Activated T-helper 1 cell treated with Interleukin-2 at 50 U/mL for 16 hours (primary cell): ENCODE data around the gene MRPS5.
A peak's percentile ranks its signal among the peaks of the same experiment; 100 is the strongest.

Experiments used
- DNase-seq: peaks from one replicate; pipeline ENCODE4 v3.0.0-alpha.2; 2020; ENCODE audit warnings: low read depth

MRPS5 gene

DNA sequence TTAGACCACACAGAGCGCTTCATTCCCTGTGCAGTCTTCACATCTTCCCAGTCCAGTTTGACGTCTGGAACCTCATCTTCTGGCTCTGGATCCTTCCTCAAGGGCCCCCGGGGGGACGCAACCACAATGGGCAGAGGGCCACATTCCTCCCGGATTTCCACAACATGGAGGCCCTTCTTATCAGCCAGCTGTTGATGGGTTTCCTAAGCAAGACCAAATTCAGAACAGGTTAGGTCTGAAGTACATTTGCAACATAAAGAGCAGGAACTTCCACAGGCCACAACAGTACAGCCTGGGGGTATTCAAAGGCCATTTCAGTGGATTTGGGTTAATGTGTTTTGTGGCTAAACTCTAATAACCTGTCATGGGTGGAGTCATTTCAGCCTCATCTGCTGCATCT, 34.2 kb downstream of the MRPS5 start:
- DNase-seq: no peak

- no peak for DNase-seq
Measured at GRCh38 chr2:95086017-95086416, 35.6 kb downstream of the MRPS5 start.

- DNase-seq: no peak
Measured at GRCh38 chr2:95082477-95082876, 39.1 kb downstream of the MRPS5 start.

DNA sequence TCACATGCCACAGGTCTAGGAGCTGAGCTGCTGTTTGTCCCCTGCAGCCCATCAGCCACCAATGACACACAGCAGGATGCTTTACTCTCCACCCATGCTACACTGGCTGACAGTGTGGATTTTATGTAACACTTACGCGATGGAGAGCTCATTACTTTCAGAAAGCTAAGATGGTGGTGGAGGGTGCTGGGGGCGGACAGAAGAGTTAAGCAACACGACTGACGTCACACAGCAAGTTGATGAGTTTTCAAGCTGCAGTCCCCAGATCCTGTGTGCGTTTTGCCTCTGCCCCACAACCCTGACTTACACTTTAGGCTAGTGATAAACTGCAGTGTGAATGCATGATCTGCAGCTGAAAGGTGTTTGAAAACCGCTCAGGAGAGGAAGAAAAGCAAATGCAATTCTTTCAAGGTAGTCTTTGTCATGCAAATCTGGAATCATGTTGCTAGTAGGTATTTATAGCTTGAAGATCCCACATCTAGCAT, 42.4 kb downstream of the MRPS5 start:
- no peak for DNase-seq

GRCh38 chr2:95077861-95078603, 43.6 kb downstream of the MRPS5 start:
- no peak for DNase-seq

DNA sequence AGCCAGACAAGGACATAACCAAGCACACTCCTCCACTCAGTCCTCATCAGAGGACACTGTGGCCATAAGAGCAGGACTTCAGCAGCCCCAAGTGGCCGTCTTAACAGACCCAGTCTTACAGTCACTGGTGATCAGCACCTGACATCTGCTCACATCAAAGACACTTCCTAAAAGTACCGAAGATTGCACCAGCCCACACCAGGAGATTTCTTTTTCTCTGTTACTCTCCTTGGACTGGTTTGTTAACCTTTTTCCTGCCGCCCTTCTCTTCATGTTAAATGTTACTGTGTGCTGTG, 44.1 kb downstream of the MRPS5 start:
- no peak for DNase-seq

GRCh38 chr2:95076705-95077529, 44.7 kb downstream of the MRPS5 start:
- DNase-seq: peak; percentile 87

GRCh38 chr2:95075440-95076132, 46.0 kb downstream of the MRPS5 start:
- no peak for DNase-seq

DNA sequence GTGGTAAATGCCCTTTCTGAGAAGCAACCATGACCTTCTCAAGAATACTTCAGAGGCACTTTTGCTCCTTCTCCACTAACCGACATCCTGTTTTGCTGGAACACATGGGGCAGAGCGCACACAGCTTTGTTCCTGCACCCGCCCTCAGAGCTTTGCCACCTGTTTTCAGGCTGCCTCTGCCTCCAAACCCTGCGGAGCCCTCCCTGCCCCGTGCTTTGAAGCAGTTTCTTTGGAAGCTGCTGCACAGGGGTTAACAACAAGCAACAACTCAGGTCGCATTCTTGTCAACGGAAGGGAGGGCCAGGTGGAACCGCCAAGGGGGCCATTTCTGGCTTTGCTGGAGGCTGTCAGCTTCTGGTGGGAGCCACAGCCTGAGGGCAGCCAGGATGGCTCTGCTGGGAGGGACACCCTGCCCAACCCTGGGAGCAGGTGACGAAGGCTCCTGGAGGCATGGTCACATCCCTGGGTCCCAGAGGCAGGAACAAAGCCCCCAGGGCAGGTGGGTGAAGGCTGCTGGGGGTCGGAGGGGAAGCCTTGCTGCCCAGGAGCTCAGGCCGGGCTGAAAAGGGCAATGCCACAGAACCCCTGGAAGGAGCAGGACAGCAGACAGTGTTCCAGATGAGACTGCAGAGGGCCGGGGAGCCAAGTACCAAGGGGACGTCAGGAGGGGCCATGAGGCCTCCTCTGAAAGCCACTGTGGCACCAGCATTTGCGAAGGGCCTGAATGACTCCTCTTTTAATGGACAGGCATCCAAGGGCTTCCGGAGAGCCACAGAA, 46.8 kb downstream of the MRPS5 start:
- DNase-seq: peak; percentile 65

- DNase-seq: no peak
Measured at GRCh38 chr2:95073856-95074662, 47.5 kb downstream of the MRPS5 start.

GRCh38 chr2:95072424-95072823, 49.2 kb downstream of the MRPS5 start:
- no peak for DNase-seq

DNA sequence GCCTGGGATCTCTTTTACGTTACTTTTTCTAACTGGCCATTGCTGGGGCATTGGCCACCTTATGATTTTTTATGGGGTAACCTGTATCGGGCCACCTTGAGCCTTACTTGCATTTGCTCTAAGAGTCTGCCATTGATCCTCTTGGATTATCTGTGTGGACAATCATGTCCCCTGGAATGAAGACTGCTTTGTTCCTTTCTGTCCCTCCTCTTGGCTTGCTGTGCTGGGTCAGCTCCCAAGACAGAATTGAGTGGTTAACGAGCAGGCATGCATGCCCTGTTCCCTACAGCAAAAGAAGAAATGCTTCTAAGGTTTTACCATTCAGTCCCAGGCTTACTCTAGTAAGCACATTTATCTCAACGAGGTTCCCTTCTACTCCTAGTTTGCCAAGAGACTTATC, 49.8 kb downstream of the MRPS5 start:
- no peak for DNase-seq

GRCh38 chr2:95069465-95069864, 52.1 kb downstream of the MRPS5 start:
- DNase-seq: no peak

DNA sequence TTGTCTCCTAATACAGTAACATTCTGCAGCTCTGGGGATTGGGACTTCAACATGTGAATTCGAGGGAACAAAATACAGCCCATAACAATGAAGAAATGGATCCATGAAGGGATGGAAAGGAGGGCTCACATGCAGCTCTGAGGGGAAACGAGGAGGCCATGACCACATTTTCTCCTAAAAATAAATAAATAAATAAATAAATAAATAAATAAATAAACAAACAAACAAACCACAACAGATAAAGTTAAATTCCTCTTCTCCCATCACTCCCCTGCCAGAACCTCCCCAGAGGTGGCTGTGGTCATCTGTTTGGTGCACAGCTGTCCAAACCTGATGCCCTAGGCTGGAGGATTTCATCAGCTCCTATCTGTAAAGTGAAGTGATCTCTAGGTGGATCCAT, 53.4 kb downstream of the MRPS5 start:
- DNase-seq: no peak

DNA sequence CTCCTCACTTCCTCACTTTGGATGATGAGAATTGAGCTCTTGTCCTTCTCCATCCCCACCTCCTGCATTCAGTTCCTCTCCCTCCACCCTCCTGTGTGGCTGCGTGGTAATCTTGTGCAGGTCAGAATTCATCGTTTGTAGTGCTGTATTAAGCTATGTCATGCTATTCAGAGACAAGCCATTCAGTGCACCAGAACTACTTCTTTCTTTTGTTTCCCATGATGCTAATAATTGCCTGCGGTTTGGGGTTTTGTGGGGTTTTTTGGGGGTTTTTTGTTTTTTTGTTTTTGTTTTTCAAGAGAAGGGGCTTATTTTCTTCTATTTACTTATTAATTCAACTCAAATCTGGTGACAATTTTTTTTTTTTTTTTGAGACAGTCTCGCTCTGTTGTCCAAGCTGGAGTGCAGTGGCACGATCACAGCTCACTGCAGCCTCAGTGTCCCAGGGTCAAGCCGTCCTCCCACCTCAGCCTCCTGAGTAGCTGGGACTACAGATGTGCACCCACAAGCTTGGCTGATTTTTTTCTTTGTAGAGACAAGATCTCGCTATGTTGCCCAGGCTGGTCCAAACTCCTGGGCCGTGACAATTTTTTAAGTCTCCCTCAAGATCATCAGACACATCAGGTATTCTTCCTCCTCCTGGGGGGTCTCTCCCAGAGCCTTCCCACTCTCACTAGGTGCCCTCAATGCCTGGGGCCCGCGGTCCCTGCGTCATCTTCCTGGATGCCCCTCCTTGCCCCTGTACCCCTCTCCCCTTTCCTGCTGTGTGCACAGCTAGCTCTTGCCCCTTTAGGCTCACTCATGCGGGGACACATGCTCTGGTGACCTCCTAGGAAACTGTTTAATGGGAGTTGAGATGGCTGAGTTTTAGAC, 58.3 kb downstream of the MRPS5 start:
- no peak for DNase-seq

DNA sequence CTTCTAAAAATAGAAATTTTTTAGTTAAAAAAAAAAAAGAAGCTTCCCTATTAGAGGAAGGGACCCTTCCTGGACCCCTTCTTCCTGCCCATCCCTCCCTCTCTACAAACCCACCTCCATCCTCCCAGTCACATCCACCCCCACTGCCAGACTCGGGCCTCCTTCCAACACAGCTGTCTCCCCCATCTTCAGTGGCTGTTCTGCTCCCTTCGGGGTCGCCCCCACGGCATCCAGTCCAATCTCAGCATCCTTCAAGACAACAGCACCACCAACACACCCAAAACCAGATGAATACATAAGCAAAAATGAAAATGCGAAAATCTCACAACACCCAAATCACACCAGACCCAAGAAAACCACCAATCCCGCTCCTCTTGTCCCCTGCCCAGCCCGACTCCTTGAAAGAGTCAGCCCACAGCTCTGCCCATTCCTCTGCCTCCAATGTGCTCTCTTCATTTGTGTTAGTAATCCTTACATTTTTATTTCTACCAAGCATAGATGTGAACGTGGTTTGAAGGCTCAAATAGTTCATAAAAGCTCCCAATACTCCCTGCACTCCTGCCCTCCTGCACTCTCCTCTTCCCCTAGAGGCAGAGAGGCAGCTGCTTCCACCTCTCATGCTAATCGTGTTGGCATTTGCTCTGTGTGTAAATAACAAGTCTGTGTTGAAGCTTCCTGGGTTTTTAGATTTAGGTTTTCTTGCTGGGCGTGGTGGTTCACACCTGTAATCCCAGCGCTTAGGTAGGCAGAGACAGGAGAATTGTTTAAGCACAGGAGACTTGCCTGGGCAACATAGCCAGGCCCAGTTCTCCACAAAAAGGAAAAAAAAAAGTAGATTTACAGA, 59.1 kb downstream of the MRPS5 start:
- DNase-seq: no peak

GRCh38 chr2:95061601-95062183, 59.9 kb downstream of the MRPS5 start:
- DNase-seq: no peak

- DNase-seq: no peak
Measured at GRCh38 chr2:95061119-95061512, 60.5 kb downstream of the MRPS5 start.
